NCI-H1694 (cell line): ENCODE data around the gene SEMA3E.
"Not testable (repeated sequence)": the region's sequence is repeated elsewhere in the genome, so short reads cannot be mapped to it uniquely, and the experiment has no call there.

Source experiments
- DNase-seq: peaks from one replicate; lab custom pipeline; 2025; lab: John Stamatoyannopoulos, UW

SEMA3E gene

GRCh38 chr7:83486957-83487356 is 162.0 kb downstream of the SEMA3E start:
- DNase-seq = no peak

- DNase-seq = no peak
Observed at GRCh38 chr7:83486536-83486935, 162.4 kb downstream of the SEMA3E start.

- no peak for DNase-seq
Observed at GRCh38 chr7:83484826-83485225, 164.1 kb downstream of the SEMA3E start.

GRCh38 chr7:83484266-83484665 is 164.7 kb downstream of the SEMA3E start:
- DNase-seq = no peak

- no peak for DNase-seq
Observed at GRCh38 chr7:83478616-83479015, 170.3 kb downstream of the SEMA3E start.

- no peak for DNase-seq
Observed at GRCh38 chr7:83476511-83477050, 172.4 kb downstream of the SEMA3E start.

- no peak for DNase-seq
Observed at GRCh38 chr7:83475420-83475819, 173.5 kb downstream of the SEMA3E start.

- DNase-seq = no peak
Observed at GRCh38 chr7:83472376-83472775, 176.6 kb downstream of the SEMA3E start.

- no peak for DNase-seq
Observed at GRCh38 chr7:83469491-83469890, 179.4 kb downstream of the SEMA3E start.

GRCh38 chr7:83469076-83469475 is 179.9 kb downstream of the SEMA3E start:
- no peak for DNase-seq

GRCh38 chr7:83468251-83468739 is 180.6 kb downstream of the SEMA3E start:
- peak; percentile 84 for DNase-seq

- no peak for DNase-seq
Observed at GRCh38 chr7:83467493-83467892, 181.4 kb downstream of the SEMA3E start.

GRCh38 chr7:83466956-83467355 is 182.0 kb downstream of the SEMA3E start:
- DNase-seq = no peak

- no peak for DNase-seq
Observed at GRCh38 chr7:83466187-83466923, 182.6 kb downstream of the SEMA3E start.

- no peak for DNase-seq
Observed at GRCh38 chr7:83465643-83466042, 183.3 kb downstream of the SEMA3E start.

- DNase-seq = not testable (repeated sequence)
Observed at GRCh38 chr7:83461820-83462219, 187.1 kb downstream of the SEMA3E start.

GRCh38 chr7:83459930-83460653 is 188.8 kb downstream of the SEMA3E start:
- not testable (repeated sequence) for DNase-seq

- DNase-seq = not testable (repeated sequence)
Observed at GRCh38 chr7:83459101-83459929, 189.6 kb downstream of the SEMA3E start.

GRCh38 chr7:83457022-83457892 is 191.7 kb downstream of the SEMA3E start:
- DNase-seq = no peak

GRCh38 chr7:83456413-83456812 is 192.5 kb downstream of the SEMA3E start:
- DNase-seq = no peak

GRCh38 chr7:83455612-83456011 is 193.3 kb downstream of the SEMA3E start:
- DNase-seq = no peak
